BLaER1 treated with 17β-estradiol and CSF1 and Interleukin-3, amounts not matched to agents 10 nM and 100 nM (cell line): ENCODE data around the gene TMEM145.

Experiments used
- H3K27ac ChIP-seq, 11 experiments: shearing (Covaris generic); formaldehyde crosslinking; 2 replicates each; pipeline ENCODE4 v1.8.1; 2022
- H3K27me3 ChIP-seq, 11 experiments: shearing (Covaris generic); formaldehyde crosslinking; 2 replicates each; pipeline ENCODE4 v1.8.1; 2022
- H3K36me3 ChIP-seq, 11 experiments: shearing (Covaris generic); formaldehyde crosslinking; 2 replicates each; pipeline ENCODE4 v1.8.1; 2022
- H3K4me1 ChIP-seq, 10 experiments: shearing (Covaris generic); formaldehyde crosslinking; 2 replicates each; pipeline ENCODE4 v1.8.1; 2022
- H3K4me2 ChIP-seq, 11 experiments: shearing (Covaris generic); formaldehyde crosslinking; 2 replicates each; pipeline ENCODE4 v1.8.1; 2022
- H3K4me3 ChIP-seq, 10 experiments: shearing (Covaris generic); formaldehyde crosslinking; 2 replicates each; pipeline ENCODE4 v1.8.1; 2022
- H3K9ac ChIP-seq, 11 experiments: shearing (Covaris generic); formaldehyde crosslinking; 2 replicates each; pipeline ENCODE4 v1.8.1; 2022
- H3K9me3 ChIP-seq, 11 experiments: shearing (Covaris generic); formaldehyde crosslinking; replicated peaks in 1 of 11; 2 replicates each; pipeline ENCODE4 v1.8.1; 2022
- H4K20me1 ChIP-seq, 11 experiments: shearing (Covaris generic); formaldehyde crosslinking; 2 replicates each; pipeline ENCODE4 v1.8.1; 2022
- Cebpa-rat ChIP-seq, 11 experiments: shearing (Covaris generic); IDR thresholded peaks; 2 replicates each; pipeline ENCODE4 v1.8.1; 2022

TMEM145 gene

GRCh38 chr19:42295342-42295741, 17.8 kb upstream of the TMEM145 start:
- no peak overlapping the region for H3K27ac ChIP-seq
- peaks cover 52 to 89% (median 66%) of the 10 kb centered on the region in 11 experiments for H3K36me3 ChIP-seq
- no peaks in the 10 kb centered on the region for H3K9me3 ChIP-seq
- no peaks in the 10 kb centered on the region for H3K27me3 ChIP-seq
- TF ChIP-seq Cebpa-rat (IDR thresholded peaks at IDR 0.05): no peak
- no peak overlapping the region for H3K9ac ChIP-seq
- H4K20me1 ChIP-seq: peaks cover 13 to 67% (median 49%) of the 10 kb centered on the region in 11 experiments; a peak in 21 of 22 replicates
- H3K4me1 ChIP-seq: peaks cover 9 to 21% (median 12%) of the 10 kb centered on the region in 10 experiments; a peak in 19 of 20 replicates
- no peak overlapping the region for H3K4me3 ChIP-seq
- H3K4me2 ChIP-seq: no peak overlapping the region

- H3K4me3 ChIP-seq: no peak overlapping the region
- peaks cover 47 to 83% (median 62%) of the 10 kb centered on the region in 11 experiments for H3K36me3 ChIP-seq
Measured at GRCh38 chr19:42295831-42296525, 17.1 kb upstream of the TMEM145 start.

GRCh38 chr19:42297039-42297438, 16.1 kb upstream of the TMEM145 start:
- no peak overlapping the region for H3K4me3 ChIP-seq
- no peak overlapping the region for H3K27ac ChIP-seq
- no peak for TF ChIP-seq Cebpa-rat (IDR thresholded peaks at IDR 0.05)
- H4K20me1 ChIP-seq: peaks cover 0 to 50% (median 33%) of the 10 kb centered on the region in 11 experiments; a peak in 20 of 22 replicates
- no peak overlapping the region for H3K4me2 ChIP-seq
- peaks cover 10 to 19% (median 15%) of the 10 kb centered on the region in 10 experiments; a peak in 19 of 20 replicates for H3K4me1 ChIP-seq
- no peak overlapping the region for H3K9ac ChIP-seq
- H3K9me3 ChIP-seq: no peaks in the 10 kb centered on the region
- H3K27me3 ChIP-seq: no peaks in the 10 kb centered on the region
- peaks cover 37 to 72% (median 52%) of the 10 kb centered on the region in 11 experiments for H3K36me3 ChIP-seq

More at GRCh38 chr19:42295831-42296525, 17.1 kb upstream of the TMEM145 start:
- Histone ChIP-seq H3K4me2 (no peak overlapping the region), H3K9me3 (no peaks in the 10 kb centered on the region), H3K4me1 (peaks cover 5 to 16% (median 10%) of the 10 kb centered on the region in 10 experiments; a peak in 19 of 20 replicates), H3K27me3 (no peaks in the 10 kb centered on the region), H3K9ac (no peak overlapping the region), H4K20me1 (peaks cover 7 to 61% (median 44%) of the 10 kb centered on the region in 11 experiments; a peak in 21 of 22 replicates), H3K27ac (no peak overlapping the region)
- TF ChIP-seq Cebpa-rat (IDR thresholded peaks at IDR 0.05): no peak

GRCh38 chr19:42301646-42302203, 11.4 kb upstream of the TMEM145 start, which contains the start of gene PRR19:
Gene PRR19 (plus strand): TSS chr19:42302132. CDS start chr19:42309585, 7,453 bp downstream.
- Histone ChIP-seq H3K4me1 (peaks cover 18 to 35% (median 27%) of the 10 kb centered on the region in 10 experiments), H3K9me3 (peaks cover 0 to 4% (median 0%) of the 10 kb centered on the region in 11 experiments; a peak in 2 of 22 replicates), H3K36me3 (peaks cover 4 to 27% (median 10%) of the 10 kb centered on the region in 11 experiments; a peak in 19 of 22 replicates), H3K27me3 (no peaks in the 10 kb centered on the region), H3K4me3 (peak within 1 kb of the TSS; percentile 60 to 86 (median 76)), H3K27ac (peak within 1 kb of the TSS; percentile 5 to 84 (median 70); a peak in 21 of 22 replicates), H3K4me2 (peak within 1 kb of the TSS; percentile 86 to 98 (median 93)), H3K9ac (peak within 1 kb of the TSS; percentile 67 to 84 (median 79)), H4K20me1 (peaks cover 0 to 4% (median 0%) of the 10 kb centered on the region in 11 experiments; a peak in 6 of 22 replicates)
- no peak for TF ChIP-seq Cebpa-rat (IDR thresholded peaks at IDR 0.05)

GRCh38 chr19:42303101-42303464, 10.0 kb upstream of the TMEM145 start:
- peak overlapping the region; percentile 67 to 84 (median 79); a peak in 21 of 22 replicates for H3K9ac ChIP-seq
- H4K20me1 ChIP-seq: no peaks in the 10 kb centered on the region; a peak in 1 of 22 replicates
- H3K27ac ChIP-seq: peak overlapping the region; percentile 5 to 84 (median 70); a peak in 20 of 22 replicates
- peaks cover 0 to 10% (median 0%) of the 10 kb centered on the region in 11 experiments; a peak in 2 of 22 replicates for H3K9me3 ChIP-seq
- no peak for TF ChIP-seq Cebpa-rat (IDR thresholded peaks at IDR 0.05)
- no peaks in the 10 kb centered on the region for H3K27me3 ChIP-seq
- H3K36me3 ChIP-seq: peaks cover 0 to 18% (median 6%) of the 10 kb centered on the region in 11 experiments; a peak in 11 of 22 replicates
- H3K4me1 ChIP-seq: peaks cover 18 to 35% (median 27%) of the 10 kb centered on the region in 10 experiments
- peak overlapping the region; percentile 60 to 86 (median 76); a peak in 13 of 20 replicates for H3K4me3 ChIP-seq
- H3K4me2 ChIP-seq: peak overlapping the region; percentile 63 to 98 (median 93)

- H3K4me3 ChIP-seq: no peak overlapping the region
- peaks cover 0 to 12% (median 6%) of the 10 kb centered on the region in 11 experiments; a peak in 10 of 22 replicates for H3K36me3 ChIP-seq
- H3K27me3 ChIP-seq: no peaks in the 10 kb centered on the region
- TF ChIP-seq Cebpa-rat (IDR thresholded peaks at IDR 0.05): no peak
- no peak overlapping the region for H3K27ac ChIP-seq
- peaks cover 0 to 10% (median 0%) of the 10 kb centered on the region in 11 experiments; a peak in 2 of 22 replicates for H3K9me3 ChIP-seq
- peak overlapping the region in 5 of 11 experiments; percentile 63 to 98 (median 91); a peak in 7 of 22 replicates for H3K4me2 ChIP-seq
- no peak overlapping the region for H3K9ac ChIP-seq
- H3K4me1 ChIP-seq: peaks cover 18 to 35% (median 27%) of the 10 kb centered on the region in 10 experiments
- no peaks in the 10 kb centered on the region; a peak in 1 of 22 replicates for H4K20me1 ChIP-seq
Measured at GRCh38 chr19:42303876-42304275, 9.2 kb upstream of the TMEM145 start.

GRCh38 chr19:42306646-42307045, 6.5 kb upstream of the TMEM145 start:
- no peaks in the 10 kb centered on the region for H3K36me3 ChIP-seq
- H4K20me1 ChIP-seq: no peaks in the 10 kb centered on the region; a peak in 1 of 22 replicates

GRCh38 chr19:42309686-42310085, 3.4 kb upstream of the TMEM145 start:
- peaks cover 0 to 5% (median 0%) of the 10 kb centered on the region in 10 experiments; a peak in 2 of 20 replicates for H3K4me1 ChIP-seq
- H3K4me3 ChIP-seq: no peak overlapping the region
- peaks cover 30 to 46% (median 37%) of the 10 kb centered on the region in 11 experiments for H3K27me3 ChIP-seq
- no peak for TF ChIP-seq Cebpa-rat (IDR thresholded peaks at IDR 0.05)
- H4K20me1 ChIP-seq: peaks cover 0 to 18% (median 5%) of the 10 kb centered on the region in 11 experiments; a peak in 7 of 22 replicates
- H3K36me3 ChIP-seq: no peaks in the 10 kb centered on the region
- H3K9me3 ChIP-seq: peaks cover 0 to 10% (median 0%) of the 10 kb centered on the region in 11 experiments; a peak in 3 of 22 replicates
- H3K4me2 ChIP-seq: no peak overlapping the region
- no peak overlapping the region for H3K9ac ChIP-seq
- H3K27ac ChIP-seq: no peak overlapping the region

More at GRCh38 chr19:42306646-42307045, 6.5 kb upstream of the TMEM145 start:
- Histone ChIP-seq H3K4me2 (no peak overlapping the region), H3K27me3 (peaks cover under 1 to 16% (median 6%) of the 10 kb centered on the region in 11 experiments; a peak in 20 of 22 replicates), H3K4me3 (no peak overlapping the region), H3K9ac (no peak overlapping the region), H3K4me1 (peaks cover 11 to 20% (median 16%) of the 10 kb centered on the region in 10 experiments), H3K27ac (no peak overlapping the region), H3K9me3 (peaks cover 0 to 10% (median 0%) of the 10 kb centered on the region in 11 experiments; a peak in 2 of 22 replicates)
- no peak for TF ChIP-seq Cebpa-rat (IDR thresholded peaks at IDR 0.05)
